K562 (cell line): ENCODE results near the gene CLEC3B. TPM values are rescaled to one million over a fixed set of nuclear protein-coding genes. Genes with fewer than 3 reads are reported as not detected.
A peak's percentile ranks its signal among the peaks of the same experiment; 100 is the strongest.

Experiments used
- ATAC-seq: fragments of 200-7000 bp; cut with Tn5 transposase; 3 replicates; pipeline ENCODE4 v1.9.1; 2020; ENCODE audit warnings: moderate library complexity
- BruUV-seq: library from RNA; stranded (reverse); fragments of 400-500 nt; replicated peaks from 2 replicates; lab custom pipeline; 2021; lab: Mats Ljungman, UMichigan
- CTCF ChIA-PET: fragments of 300-600 bp; formaldehyde crosslinking; extraction: SDS; loops from one replicate; lab custom pipeline; 2021; ENCODE audit warnings: low intra/inter-chr PET ratio; lab: Yijun Ruan, JAX
- POLR2A ChIA-PET: fragments of 300-600, 350-650 bp; sonication (Branson Sonifier 250); formaldehyde crosslinking; extraction: SDS; loops from one replicate; lab custom pipeline; 2021; ENCODE audit warnings: antibody characterized with exemption, inconsistent platforms; lab: Yijun Ruan, JAX
- DNase-seq, 4 experiments: peaks; one replicate each; pipeline versions ENCODE4 v3.0.0 to v3.0.0-alpha.2; 2011 to 2018; ENCODE audit warnings: low spot score in 3 of 4, mixed read lengths in 3 of 4; ENCODE audit errors: extremely low read depth in 1 of 4
- FAIRE-seq: peaks from 2 replicates; lab custom pipeline; 2011; peaks lifted over from hg19 to GRCh38; lab: Jason Lieb, UNC
- H2AFZ ChIP-seq: 2 replicates; pipeline ENCODE4 v1.6.0; 2011; ENCODE audit warnings: low read depth, low read length, control low read depth, inconsistent platforms
- H3K27ac ChIP-seq: fragments of 200-600 bp; 3 replicates; pipeline ENCODE4 v1.8.0; 2011; ENCODE audit warnings: low read depth, mild to moderate bottlenecking, control low read depth, inconsistent platforms, low read length, moderate library complexity, mixed read lengths; ENCODE audit errors: extremely low read depth
- H3K27me3 ChIP-seq, 2 experiments: fragments of 300-600 bp in 1 of 2; 2 replicates in 1 of 2; 3 replicates in 1 of 2; pipeline versions ENCODE4 v1.6.0 to v1.8.0; 2011; ENCODE audit warnings: inconsistent platforms in 2 of 2, low read length in 2 of 2, mild to moderate bottlenecking in 1 of 2, mixed read lengths in 1 of 2, moderate library complexity in 1 of 2; ENCODE audit not compliant: control insufficient read depth in 2 of 2, insufficient read depth in 2 of 2
- H3K36me3 ChIP-seq: fragments of 300-600 bp; 3 replicates; pipeline ENCODE4 v1.8.0; 2011; ENCODE audit warnings: mild to moderate bottlenecking, low read length, inconsistent platforms; ENCODE audit not compliant: control insufficient read depth, insufficient read depth
- H3K4me1 ChIP-seq, 2 experiments: fragments of 200-600 bp in 1 of 2; replicated peaks in 1 of 2; 2 replicates in 1 of 2; 3 replicates in 1 of 2; pipeline versions ENCODE4 v1.5.1 to v1.8.0; 2011; ENCODE audit warnings: inconsistent platforms in 2 of 2, low read length in 2 of 2, mild to moderate bottlenecking in 1 of 2, mixed read lengths in 1 of 2, moderate library complexity in 1 of 2; ENCODE audit not compliant: control insufficient read depth in 2 of 2, insufficient read depth in 2 of 2
- H3K4me2 ChIP-seq: 2 replicates; pipeline ENCODE4 v1.6.1; 2011; ENCODE audit warnings: low read length, control low read depth, inconsistent platforms, mixed read lengths; ENCODE audit not compliant: insufficient read depth
- H3K4me3 ChIP-seq: fragments of 200-600 bp; sonication (generic), shearing (Covaris generic); 2 replicates; pipeline ENCODE4 v1.5.1; 2016; ENCODE audit warnings: control low read depth, inconsistent platforms
- H3K79me2 ChIP-seq: fragments of 200-600 bp; 3 replicates; pipeline ENCODE4 v1.8.0; 2011; ENCODE audit warnings: low read length, inconsistent platforms; ENCODE audit not compliant: control insufficient read depth, insufficient read depth
- H3K9ac ChIP-seq, 2 experiments: 2 replicates each; pipeline versions ENCODE4 v1.6.0 to v1.6.1; 2011; ENCODE audit warnings: low read depth in 2 of 2, low read length in 2 of 2, control low read depth in 1 of 2, inconsistent platforms in 1 of 2, mild to moderate bottlenecking in 1 of 2, mixed read lengths in 1 of 2; ENCODE audit not compliant: insufficient read depth in 1 of 2
- H3K9me1 ChIP-seq: one replicate; pipeline ENCODE4 v1.6.0; 2011; ENCODE audit warnings: inconsistent platforms, mild to moderate bottlenecking, low read length, moderate library complexity; ENCODE audit not compliant: control insufficient read depth, insufficient read depth
- H3K9me3 ChIP-seq: replicated peaks from 2 replicates; pipeline ENCODE4 v1.5.1; 2011; ENCODE audit warnings: low read depth, low read length, inconsistent platforms; ENCODE audit not compliant: control insufficient read depth, insufficient read depth
- H4K20me1 ChIP-seq: replicated peaks from 2 replicates; pipeline ENCODE4 v1.6.1; 2011; ENCODE audit warnings: low read length, inconsistent platforms, mixed read lengths; ENCODE audit not compliant: control insufficient read depth, insufficient read depth
- ATF7 ChIP-seq: fragments of 450-650 bp; IDR thresholded peaks from 2 replicates; pipeline ENCODE4 v1.7.1; 2014; ENCODE audit warnings: mild to moderate bottlenecking, moderate library complexity
- BRD4 ChIP-seq: fragments of 200-600 bp; sonication (generic); IDR thresholded peaks from 2 replicates; pipeline ENCODE4 v1.6.1; 2017; ENCODE audit warnings: inconsistent platforms
- HMGN3 ChIP-seq: IDR thresholded peaks from 2 replicates; pipeline ENCODE4 v1.6.1; 2011; ENCODE audit warnings: borderline replicate concordance, low read depth, mild to moderate bottlenecking, mixed read lengths, low read length; ENCODE audit not compliant: insufficient read length; ENCODE audit errors: extremely low read depth
- SAP30 ChIP-seq: fragments of 200-600 bp; sonication (generic); IDR thresholded peaks from 2 replicates; pipeline ENCODE4 v1.6.1; 2012; ENCODE audit warnings: borderline replicate concordance, low read depth, mild to moderate bottlenecking, moderate library complexity, low read length, control low read depth, inconsistent platforms; ENCODE audit not compliant: insufficient read depth, poor library complexity, severe bottlenecking
- SREBF1 ChIP-seq: fragments of 150-350 bp; IDR thresholded peaks from 2 replicates; pipeline ENCODE4 v1.6.1; 2014; ENCODE audit warnings: antibody characterized with exemption, low read depth, low read length, borderline replicate concordance
- ZFPM2 ChIP-seq: fragments of 250-450 bp; sonication (Bioruptor Pico); IDR thresholded peaks from 2 replicates; pipeline ENCODE4 v1.5.1; 2022; ENCODE audit warnings: mild to moderate bottlenecking
- ZNF253 ChIP-seq: fragments of 250-450 bp; sonication (Bioruptor Pico); conservative IDR thresholded peaks from 2 replicates; pipeline ENCODE4 v1.6.1; 2021; ENCODE audit warnings: mild to moderate bottlenecking
- ZNF780A ChIP-seq: fragments of 250-450 bp; sonication (Bioruptor Pico); IDR thresholded peaks from 2 replicates; pipeline ENCODE4 v1.5.0; 2021; ENCODE audit warnings: mild to moderate bottlenecking
- WGBS: fragments of 100-300 bp; shearing (Covaris generic); methylation state at CpG from one replicate; pipeline ENCODE4 v1.1.6; 2016; ENCODE audit warnings: low coverage, mixed read lengths; ENCODE audit not compliant: insufficient coverage; ENCODE audit errors: missing lambda C conversion rate; 5-methylcytosine and 5-hydroxymethylcytosine counted together
- in situ Hi-C: fragments of 300-500 bp; cut with MboI; formaldehyde crosslinking; loops from 4 replicates; pipeline ENCODE4 v1.15.0; 2018; ENCODE audit warnings: inconsistent platforms, mixed read lengths
- intact Hi-C: fragments of 100-400 bp; cut with micrococcal nuclease; formaldehyde crosslinking; loops from 2 replicates; pipeline ENCODE4 v1.14.2; 2022
- polyA plus RNA-seq, 8 experiments: library from polyadenylated mRNA; depleted of rRNA in 4 of 8; stranded (reverse) in 5 of 8; unstranded in 3 of 8; fragments of >200 nt; fragmentation: Nextera tagmentation in 2 of 8; fragmentation: Illumina TruSeq in 1 of 8; extraction: Ambion mirVana in 2 of 8; extraction: Trizol in 1 of 8; gene quantifications; 2 replicates each; pipeline versions ENCODE4 v1.2.1 to v1.2.3, GENCODE V29; 2011 to 2014; ENCODE audit warnings: inconsistent platforms in 1 of 8, missing spikeins in 1 of 8
- total RNA-seq, 7 experiments: library from RNA; depleted of rRNA in 6 of 7; stranded (reverse); fragments of >200 nt in 6 of 7; fragmentation: Illumina TruSeq in 2 of 7; extraction: Trizol in 2 of 7; gene quantifications; 2 replicates each; pipeline versions ENCODE4 v1.2.1 to v1.2.3, GENCODE V29; 2011 to 2021; ENCODE audit warnings: low replicate concordance in 1 of 7
- TF ChIP-seq, protein P1 (sequence below): IDR thresholded peaks from 2 replicates; pipeline ENCODE4 v1.6.1; 2014; ENCODE audit warnings: antibody characterized with exemption
- TF ChIP-seq, protein P2 (sequence below), 2 experiments: IDR thresholded peaks in 1 of 2; conservative IDR thresholded peaks in 1 of 2; 2 replicates each; pipeline ENCODE4 v1.6.1; 2016; ENCODE audit warnings: low read depth in 2 of 2, mild to moderate bottlenecking in 1 of 2, missing compliant biosample characterization in 1 of 2, missing genetic modification characterization in 1 of 2, moderate library complexity in 1 of 2
- TF ChIP-seq, protein P3 (sequence below): fragments of 450-650 bp; IDR thresholded peaks from 2 replicates; pipeline ENCODE4 v1.6.1; 2014; ENCODE audit warnings: low read depth, mild to moderate bottlenecking, moderate library complexity, borderline replicate concordance
- TF ChIP-seq, protein P4 (sequence below): sonication (generic); formaldehyde crosslinking; IDR thresholded peaks from 2 replicates; pipeline ENCODE4 v1.8.1; 2023; ENCODE audit warnings: mild to moderate bottlenecking, missing genetic modification reagents

CLEC3B gene
- total and polyA plus RNA-seq, 9 of the 15 experiments (the other 6 are each of a cell fraction or from before 2014, with no cell fraction given) = not detected

DNA sequence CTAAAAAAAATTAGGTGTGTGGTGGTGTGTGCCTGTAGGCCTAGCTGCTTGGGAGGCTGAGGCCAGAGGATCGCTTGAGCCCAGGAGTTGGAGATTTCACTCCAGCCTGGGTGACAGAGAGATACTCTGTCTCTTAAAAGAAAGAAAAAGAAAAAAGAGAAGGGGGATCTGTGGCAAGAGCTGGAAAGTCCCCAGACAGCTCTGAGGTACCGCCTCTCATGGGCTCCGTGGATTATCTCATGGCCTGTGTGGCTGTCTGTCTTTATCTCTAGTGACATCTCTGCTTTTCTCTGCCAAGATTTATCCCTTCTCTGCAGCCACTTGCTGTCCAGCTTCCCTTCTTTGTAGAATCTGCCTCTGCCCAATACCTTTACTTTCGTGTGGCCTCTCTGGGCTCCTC is 44.4 kb upstream of the CLEC3B start:
- POLR2A ChIA-PET = interaction anchor here (1.0 to 2.1 kb wide), 5 partner anchors 8 to 73 kb away, joined by 3 to 5 read pairs (median 4); no protein-coding TSS in a partner anchor
- H3K4me3 ChIP-seq = no peak overlapping the region
- DNase-seq (peak in 1 of 4 experiments; percentile 28), ATAC-seq (peak; percentile 6; the same call in 1 of the 3 replicates), FAIRE-seq (no peak)
- no peak overlapping the region for H2AFZ ChIP-seq
- in situ Hi-C loops (no loop called here), intact Hi-C loops (no loop called here)
- peak overlapping the region in 1 of 2 experiments; percentile 33; a peak in 1 of 4 replicates for H3K9ac ChIP-seq
- H3K27ac ChIP-seq = no peak overlapping the region
- CTCF ChIA-PET = no interaction called here
- peaks cover 94% of the 10 kb centered on the region for H3K79me2 ChIP-seq
- peaks cover 35% of the 10 kb centered on the region for H4K20me1 ChIP-seq
- WGBS = 10% methylated on average over 3 of the region's 4 CpGs
- BruUV-seq = no TSS peak
- H3K4me2 ChIP-seq = no peak overlapping the region
- 0 out of 2 replicates have a peak, but pooled peaks cover 2% of the 10 kb centered on the region for H3K9me3 ChIP-seq
- H3K27me3 ChIP-seq = no peaks in the 10 kb centered on the region
- no peaks in the 10 kb centered on the region for H3K9me1 ChIP-seq
- H3K4me1 ChIP-seq = peaks cover 17 to 44% of the 10 kb centered on the region in 2 experiments
- peaks cover 78% of the 10 kb centered on the region for H3K36me3 ChIP-seq
- TF ChIP-seq, protein P1, sequence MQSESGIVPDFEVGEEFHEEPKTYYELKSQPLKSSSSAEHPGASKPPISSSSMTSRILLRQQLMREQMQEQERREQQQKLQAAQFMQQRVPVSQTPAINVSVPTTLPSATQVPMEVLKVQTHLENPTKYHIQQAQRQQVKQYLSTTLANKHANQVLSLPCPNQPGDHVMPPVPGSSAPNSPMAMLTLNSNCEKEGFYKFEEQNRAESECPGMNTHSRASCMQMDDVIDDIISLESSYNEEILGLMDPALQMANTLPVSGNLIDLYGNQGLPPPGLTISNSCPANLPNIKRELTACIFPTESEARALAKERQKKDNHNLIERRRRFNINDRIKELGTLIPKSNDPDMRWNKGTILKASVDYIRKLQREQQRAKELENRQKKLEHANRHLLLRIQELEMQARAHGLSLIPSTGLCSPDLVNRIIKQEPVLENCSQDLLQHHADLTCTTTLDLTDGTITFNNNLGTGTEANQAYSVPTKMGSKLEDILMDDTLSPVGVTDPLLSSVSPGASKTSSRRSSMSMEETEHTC = no peak
- TF ChIP-seq, protein P2, sequence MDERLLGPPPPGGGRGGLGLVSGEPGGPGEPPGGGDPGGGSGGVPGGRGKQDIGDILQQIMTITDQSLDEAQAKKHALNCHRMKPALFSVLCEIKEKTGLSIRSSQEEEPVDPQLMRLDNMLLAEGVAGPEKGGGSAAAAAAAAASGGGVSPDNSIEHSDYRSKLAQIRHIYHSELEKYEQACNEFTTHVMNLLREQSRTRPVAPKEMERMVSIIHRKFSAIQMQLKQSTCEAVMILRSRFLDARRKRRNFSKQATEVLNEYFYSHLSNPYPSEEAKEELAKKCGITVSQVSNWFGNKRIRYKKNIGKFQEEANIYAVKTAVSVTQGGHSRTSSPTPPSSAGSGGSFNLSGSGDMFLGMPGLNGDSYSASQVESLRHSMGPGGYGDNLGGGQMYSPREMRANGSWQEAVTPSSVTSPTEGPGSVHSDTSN (CRISPR knock-in tag; IDR thresholded peaks at IDR 0.05; ENCODE audit: low read depth) = no peak
- TF ChIP-seq, protein P2 (tag; conservative IDR thresholded peaks at IDR 0.05; ENCODE audit: low read depth) = peak; percentile 86
- TF ChIP-seq SREBF1 (no peak), HMGN3 (peak; percentile 22), SAP30 (no peak), BRD4 (no peak), ZFPM2 (no peak), ZNF780A (CRISPR knock-in tag) (no peak), ATF7 (0 out of 2 replicates have a peak, but pooled peaks have one; percentile 14), ZNF253 (no peak)
- TF ChIP-seq, protein P3, sequence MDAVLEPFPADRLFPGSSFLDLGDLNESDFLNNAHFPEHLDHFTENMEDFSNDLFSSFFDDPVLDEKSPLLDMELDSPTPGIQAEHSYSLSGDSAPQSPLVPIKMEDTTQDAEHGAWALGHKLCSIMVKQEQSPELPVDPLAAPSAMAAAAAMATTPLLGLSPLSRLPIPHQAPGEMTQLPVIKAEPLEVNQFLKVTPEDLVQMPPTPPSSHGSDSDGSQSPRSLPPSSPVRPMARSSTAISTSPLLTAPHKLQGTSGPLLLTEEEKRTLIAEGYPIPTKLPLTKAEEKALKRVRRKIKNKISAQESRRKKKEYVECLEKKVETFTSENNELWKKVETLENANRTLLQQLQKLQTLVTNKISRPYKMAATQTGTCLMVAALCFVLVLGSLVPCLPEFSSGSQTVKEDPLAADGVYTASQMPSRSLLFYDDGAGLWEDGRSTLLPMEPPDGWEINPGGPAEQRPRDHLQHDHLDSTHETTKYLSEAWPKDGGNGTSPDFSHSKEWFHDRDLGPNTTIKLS = no peak
- TF ChIP-seq, protein P4, sequence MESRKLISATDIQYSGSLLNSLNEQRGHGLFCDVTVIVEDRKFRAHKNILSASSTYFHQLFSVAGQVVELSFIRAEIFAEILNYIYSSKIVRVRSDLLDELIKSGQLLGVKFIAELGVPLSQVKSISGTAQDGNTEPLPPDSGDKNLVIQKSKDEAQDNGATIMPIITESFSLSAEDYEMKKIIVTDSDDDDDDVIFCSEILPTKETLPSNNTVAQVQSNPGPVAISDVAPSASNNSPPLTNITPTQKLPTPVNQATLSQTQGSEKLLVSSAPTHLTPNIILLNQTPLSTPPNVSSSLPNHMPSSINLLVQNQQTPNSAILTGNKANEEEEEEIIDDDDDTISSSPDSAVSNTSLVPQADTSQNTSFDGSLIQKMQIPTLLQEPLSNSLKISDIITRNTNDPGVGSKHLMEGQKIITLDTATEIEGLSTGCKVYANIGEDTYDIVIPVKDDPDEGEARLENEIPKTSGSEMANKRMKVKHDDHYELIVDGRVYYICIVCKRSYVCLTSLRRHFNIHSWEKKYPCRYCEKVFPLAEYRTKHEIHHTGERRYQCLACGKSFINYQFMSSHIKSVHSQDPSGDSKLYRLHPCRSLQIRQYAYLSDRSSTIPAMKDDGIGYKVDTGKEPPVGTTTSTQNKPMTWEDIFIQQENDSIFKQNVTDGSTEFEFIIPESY (CRISPR knock-in tag) = no peak
